Measurements from ENCODE around the gene CLCN6.

Gene CLCN6

GRCh38 chr1:11855430-11855829 is 49.4 kb downstream of the CLCN6 start:
- Mint-ChIP-seq H3K27me3 (ENCODE audit: low read depth) (peaks cover 30% of the 10 kb centered on the region), H3K36me3 (ENCODE audit: low read depth) (no peaks in the 10 kb centered on the region), H3K4me1 (ENCODE audit: low read depth) (no peaks in the 10 kb centered on the region), H3K9me3 (no peaks in the 10 kb centered on the region), H3K4me3 (no peak overlapping the region), H3K27ac (no peak overlapping the region)
- DNase-seq (ENCODE audit: low spot score) = no peak

- DNase-seq (ENCODE audit: low spot score) = no peak
- no peaks in the 10 kb centered on the region for H3K4me1 Mint-ChIP-seq (ENCODE audit: low read depth)
- no peak overlapping the region for H3K4me3 Mint-ChIP-seq
- H3K9me3 Mint-ChIP-seq = no peaks in the 10 kb centered on the region
- H3K36me3 Mint-ChIP-seq (ENCODE audit: low read depth) = no peaks in the 10 kb centered on the region
- H3K27ac Mint-ChIP-seq = no peak overlapping the region
- peaks cover 32% of the 10 kb centered on the region for H3K27me3 Mint-ChIP-seq (ENCODE audit: low read depth)
These were observed 50.7 kb downstream of the CLCN6 start for GRCh38 chr1:11856698-11857097.

- Mint-ChIP-seq H3K4me1 (ENCODE audit: low read depth) (no peaks in the 10 kb centered on the region), H3K27me3 (ENCODE audit: low read depth) (peaks cover 32% of the 10 kb centered on the region), H3K27ac (no peak overlapping the region), H3K4me3 (no peak overlapping the region), H3K36me3 (ENCODE audit: low read depth) (no peaks in the 10 kb centered on the region), H3K9me3 (no peaks in the 10 kb centered on the region)
- no peak for DNase-seq (ENCODE audit: low spot score)
These were observed 51.3 kb downstream of the CLCN6 start for GRCh38 chr1:11857164-11857851.

- no peaks in the 10 kb centered on the region for H3K9me3 Mint-ChIP-seq
- peaks cover 36% of the 10 kb centered on the region for H3K27me3 Mint-ChIP-seq (ENCODE audit: low read depth)
- no peak overlapping the region for H3K27ac Mint-ChIP-seq
- no peaks in the 10 kb centered on the region for H3K36me3 Mint-ChIP-seq (ENCODE audit: low read depth)
- DNase-seq (ENCODE audit: low spot score) = no peak
- no peak overlapping the region for H3K4me3 Mint-ChIP-seq
- no peaks in the 10 kb centered on the region for H3K4me1 Mint-ChIP-seq (ENCODE audit: low read depth)
These were observed 52.2 kb downstream of the CLCN6 start for GRCh38 chr1:11858158-11858557.

- no peak within 1 kb of the TSS for H3K4me3 Mint-ChIP-seq
- H3K4me1 Mint-ChIP-seq (ENCODE audit: low read depth) = no peaks in the 10 kb centered on the region
- peaks cover 36% of the 10 kb centered on the region for H3K27me3 Mint-ChIP-seq (ENCODE audit: low read depth)
- no peaks in the 10 kb centered on the region for H3K9me3 Mint-ChIP-seq
- DNase-seq (ENCODE audit: low spot score) = no peak
- no peak within 1 kb of the TSS for H3K27ac Mint-ChIP-seq
- no peaks in the 10 kb centered on the region for H3K36me3 Mint-ChIP-seq (ENCODE audit: low read depth)
These were observed 52.6 kb downstream of the CLCN6 start, which contains the start of gene NPPB for GRCh38 chr1:11858613-11858967. Gene NPPB (minus strand): TSS chr1:11858945. CDS start chr1:11858833, 112 bp downstream.

GRCh38 chr1:11858968-11859871 is 53.2 kb downstream of the CLCN6 start:
- Mint-ChIP-seq H3K4me3 (no peak overlapping the region), H3K4me1 (ENCODE audit: low read depth) (no peaks in the 10 kb centered on the region), H3K27me3 (ENCODE audit: low read depth) (peaks cover 36% of the 10 kb centered on the region), H3K36me3 (ENCODE audit: low read depth) (no peaks in the 10 kb centered on the region), H3K9me3 (no peaks in the 10 kb centered on the region), H3K27ac (no peak overlapping the region)
- DNase-seq (ENCODE audit: low spot score) = peak; percentile 46

GRCh38 chr1:11860083-11860482 is 54.1 kb downstream of the CLCN6 start:
- Mint-ChIP-seq H3K4me3 (no peak overlapping the region), H3K4me1 (ENCODE audit: low read depth) (no peaks in the 10 kb centered on the region), H3K27ac (no peak overlapping the region), H3K9me3 (no peaks in the 10 kb centered on the region), H3K27me3 (ENCODE audit: low read depth) (peaks cover 35% of the 10 kb centered on the region), H3K36me3 (ENCODE audit: low read depth) (no peaks in the 10 kb centered on the region)
- no peak for DNase-seq (ENCODE audit: low spot score)

- Mint-ChIP-seq H3K36me3 (ENCODE audit: low read depth) (no peaks in the 10 kb centered on the region), H3K4me3 (no peak overlapping the region), H3K4me1 (ENCODE audit: low read depth) (no peaks in the 10 kb centered on the region), H3K9me3 (no peaks in the 10 kb centered on the region), H3K27ac (no peak overlapping the region), H3K27me3 (ENCODE audit: low read depth) (peaks cover 35% of the 10 kb centered on the region)
- DNase-seq (ENCODE audit: low spot score) = no peak
These were observed 54.6 kb downstream of the CLCN6 start for GRCh38 chr1:11860587-11860986.

GRCh38 chr1:11862890-11863289 is 56.9 kb downstream of the CLCN6 start:
- Mint-ChIP-seq H3K27ac (no peak overlapping the region), H3K4me1 (ENCODE audit: low read depth) (no peaks in the 10 kb centered on the region), H3K27me3 (ENCODE audit: low read depth) (peaks cover 24% of the 10 kb centered on the region), H3K36me3 (ENCODE audit: low read depth) (no peaks in the 10 kb centered on the region), H3K4me3 (no peak overlapping the region), H3K9me3 (no peaks in the 10 kb centered on the region)
- no peak for DNase-seq (ENCODE audit: low spot score)

- no peak overlapping the region for H3K4me3 Mint-ChIP-seq
- H3K36me3 Mint-ChIP-seq (ENCODE audit: low read depth) = no peaks in the 10 kb centered on the region
- H3K4me1 Mint-ChIP-seq (ENCODE audit: low read depth) = no peaks in the 10 kb centered on the region
- no peak for DNase-seq (ENCODE audit: low spot score)
- no peak overlapping the region for H3K27ac Mint-ChIP-seq
- peaks cover 8% of the 10 kb centered on the region for H3K27me3 Mint-ChIP-seq (ENCODE audit: low read depth)
- no peaks in the 10 kb centered on the region for H3K9me3 Mint-ChIP-seq
These were observed 62.5 kb downstream of the CLCN6 start for GRCh38 chr1:11868331-11868980.

GRCh38 chr1:11869104-11869503 is 63.1 kb downstream of the CLCN6 start:
- no peak for DNase-seq (ENCODE audit: low spot score)
- Mint-ChIP-seq H3K27me3 (ENCODE audit: low read depth) (peaks cover 10% of the 10 kb centered on the region), H3K4me3 (no peak overlapping the region), H3K4me1 (ENCODE audit: low read depth) (no peaks in the 10 kb centered on the region), H3K36me3 (ENCODE audit: low read depth) (no peaks in the 10 kb centered on the region), H3K9me3 (no peaks in the 10 kb centered on the region), H3K27ac (no peak overlapping the region)

GRCh38 chr1:11869650-11870207 is 63.7 kb downstream of the CLCN6 start:
- Mint-ChIP-seq H3K27ac (no peak overlapping the region), H3K4me1 (ENCODE audit: low read depth) (no peaks in the 10 kb centered on the region), H3K9me3 (no peaks in the 10 kb centered on the region), H3K4me3 (no peak overlapping the region), H3K36me3 (ENCODE audit: low read depth) (no peaks in the 10 kb centered on the region), H3K27me3 (ENCODE audit: low read depth) (peaks cover 8% of the 10 kb centered on the region)
- DNase-seq (ENCODE audit: low spot score) = no peak

- peaks cover 7% of the 10 kb centered on the region for H3K27me3 Mint-ChIP-seq (ENCODE audit: low read depth)
These were observed 66.6 kb downstream of the CLCN6 start for GRCh38 chr1:11872545-11872944.

More at GRCh38 chr1:11872545-11872944, 66.6 kb downstream of the CLCN6 start:
- Mint-ChIP-seq H3K27ac (no peak overlapping the region), H3K4me1 (ENCODE audit: low read depth) (no peaks in the 10 kb centered on the region), H3K36me3 (ENCODE audit: low read depth) (no peaks in the 10 kb centered on the region), H3K9me3 (no peaks in the 10 kb centered on the region), H3K4me3 (no peak overlapping the region)
- DNase-seq (ENCODE audit: low spot score) = no peak

Measured in T-helper 2 cell treated with Interferon-gamma antibody and Interleukin-4, amounts not matched to agents 5 μg/mL and 100 μg/mL, for 36 hours (primary cell).